ENCODE results near the gene GBF1. TPM values are rescaled to one million over a fixed set of nuclear protein-coding genes. Genes with fewer than 3 reads are reported as not detected.
"Not testable (repeated sequence)": the region's sequence is repeated elsewhere in the genome, so short reads cannot be mapped to it uniquely, and the experiment has no call there.

GBF1 gene
- total RNA-seq, 1 donor from 2014 or later = 41.4 TPM

DNA sequence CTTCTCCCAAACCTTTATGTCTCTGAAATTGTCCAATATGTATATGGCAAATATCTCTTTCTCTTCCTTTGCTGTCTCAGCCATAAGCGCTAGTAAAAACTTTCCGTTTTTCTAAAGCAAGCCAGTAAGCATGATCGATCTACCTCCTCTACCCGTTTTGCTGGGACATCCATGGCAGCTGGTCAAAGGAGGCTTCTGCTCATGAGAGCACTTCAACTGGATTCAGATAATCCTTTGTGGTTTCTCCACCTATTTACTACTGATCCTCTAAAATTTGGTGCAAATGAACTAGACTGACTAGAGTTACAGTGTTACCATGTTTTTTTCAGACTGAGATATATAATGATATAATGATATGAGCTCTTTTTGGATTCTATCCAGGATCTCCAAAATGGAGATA lies 42.7 kb downstream of the GBF1 start:
- no peak for ATAC-seq (ENCODE audit: poor library complexity)
- DNase-seq = no peak
- intact Hi-C loops (cut with DNase I) = no loop called here

GRCh38 chr10:102289356-102289755 lies 44.0 kb downstream of the GBF1 start:
- DNase-seq (no peak), ATAC-seq (ENCODE audit: poor library complexity) (no peak)
- intact Hi-C loops (cut with DNase I) = no loop called here

GRCh38 chr10:102289840-102290239 lies 44.5 kb downstream of the GBF1 start:
- no peak for ATAC-seq (ENCODE audit: poor library complexity)
- no peak for DNase-seq
- intact Hi-C loops (cut with DNase I) = no loop called here

GRCh38 chr10:102291221-102291905 lies 46.0 kb downstream of the GBF1 start:
- intact Hi-C loops (cut with DNase I) = no loop called here
- ATAC-seq (ENCODE audit: poor library complexity) = peak; percentile 93
- DNase-seq = no peak

DNA sequence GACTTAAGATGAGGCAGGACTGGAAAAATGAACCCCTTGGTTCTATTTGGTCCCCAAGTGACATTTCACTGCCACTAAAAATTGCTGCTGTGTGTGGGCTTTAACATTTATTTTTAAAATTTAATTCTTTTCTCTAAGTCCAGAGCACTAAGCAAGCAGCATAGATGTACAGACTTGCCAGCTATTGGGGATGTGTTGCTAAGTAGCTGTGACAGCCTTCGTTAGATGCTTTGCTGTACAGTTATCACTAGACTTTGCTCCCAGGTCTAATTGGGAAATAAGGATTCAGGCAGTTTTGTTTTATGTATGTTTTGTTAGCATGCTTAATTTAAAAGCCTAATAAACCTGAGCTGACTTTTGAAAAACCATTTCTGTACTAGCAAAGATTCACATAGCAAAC lies 51.8 kb downstream of the GBF1 start:
- ATAC-seq (ENCODE audit: poor library complexity) (no peak), DNase-seq (no peak)
- intact Hi-C loops (cut with DNase I) = no loop called here

- ATAC-seq (ENCODE audit: poor library complexity) (no peak), DNase-seq (no peak)
- intact Hi-C loops (cut with DNase I) = no loop called here
Measured at GRCh38 chr10:102298899-102299298, 53.6 kb downstream of the GBF1 start.

DNA sequence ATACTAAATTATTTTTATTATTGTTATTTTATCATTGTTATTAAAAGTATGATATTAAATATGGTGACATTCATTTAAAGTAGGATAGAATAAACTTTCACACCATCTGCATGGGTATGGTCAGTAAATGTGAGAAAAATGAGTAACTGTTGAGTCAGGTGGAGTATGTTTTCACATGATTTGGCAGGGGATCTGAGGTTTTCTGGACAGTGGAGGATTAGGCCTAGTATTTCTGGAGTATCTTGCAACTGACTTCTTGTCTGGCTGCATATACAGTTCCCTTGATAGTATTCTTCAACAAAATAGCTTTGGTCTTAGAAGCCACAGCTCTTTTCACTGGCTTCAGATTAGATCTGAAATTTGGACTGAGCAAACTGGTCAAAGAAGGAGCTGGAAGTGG lies 54.5 kb downstream of the GBF1 start:
- peak; percentile 37 for ATAC-seq (ENCODE audit: poor library complexity)
- DNase-seq = no peak
- intact Hi-C loops (cut with DNase I) = no loop called here

DNA sequence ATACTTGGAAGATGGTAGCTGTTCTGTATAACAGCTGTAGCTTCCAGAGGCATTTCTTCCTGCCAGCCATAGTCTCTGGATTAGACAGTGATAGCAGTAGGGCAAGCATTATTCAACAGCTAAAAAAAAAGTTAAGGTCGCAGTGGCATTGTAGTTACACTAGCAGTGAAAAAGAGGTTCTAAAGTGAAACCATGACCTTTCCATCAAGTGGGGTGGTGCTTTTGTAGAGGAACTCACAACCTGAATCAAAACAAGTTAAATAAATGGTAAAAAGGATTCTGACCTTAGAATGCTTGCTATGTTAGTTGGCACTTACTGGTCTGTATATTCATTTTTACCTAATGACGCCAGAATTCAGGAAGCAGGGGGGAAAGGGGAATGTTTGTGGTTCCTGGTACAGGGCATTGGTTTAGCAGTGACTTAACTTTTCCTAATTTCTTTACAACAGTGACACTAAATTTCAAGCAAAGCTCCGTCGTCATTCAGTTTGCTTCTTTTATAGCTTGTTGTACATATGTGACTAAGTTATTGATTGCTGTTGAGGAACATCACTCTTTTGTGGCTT lies 55.0 kb downstream of the GBF1 start:
- ATAC-seq (ENCODE audit: poor library complexity) (peak; percentile 78), DNase-seq (no peak)
- intact Hi-C loops (cut with DNase I) = no loop called here

DNA sequence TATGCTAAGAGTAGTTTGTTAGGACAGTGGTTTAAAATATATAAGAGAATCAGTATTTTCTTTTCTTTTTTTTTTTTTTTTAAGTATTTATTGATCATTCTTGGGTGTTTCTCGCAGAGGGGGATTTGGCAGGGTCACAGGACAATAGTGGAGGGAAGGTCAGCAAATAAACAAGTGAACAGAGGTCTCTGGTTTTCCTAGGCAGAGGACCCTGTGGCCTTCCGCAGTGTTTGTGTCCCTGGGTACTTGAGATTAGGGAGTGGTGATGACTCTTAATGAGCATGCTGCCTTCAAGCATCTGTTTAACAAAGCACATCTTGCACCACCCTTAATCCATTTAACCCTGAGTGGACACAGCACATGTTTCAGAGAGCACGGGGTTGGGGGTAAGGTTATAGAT lies 55.6 kb downstream of the GBF1 start:
- intact Hi-C loops (cut with DNase I); DNase-seq: not testable (repeated sequence)
- peak; percentile 32 for ATAC-seq (ENCODE audit: poor library complexity)

DNA sequence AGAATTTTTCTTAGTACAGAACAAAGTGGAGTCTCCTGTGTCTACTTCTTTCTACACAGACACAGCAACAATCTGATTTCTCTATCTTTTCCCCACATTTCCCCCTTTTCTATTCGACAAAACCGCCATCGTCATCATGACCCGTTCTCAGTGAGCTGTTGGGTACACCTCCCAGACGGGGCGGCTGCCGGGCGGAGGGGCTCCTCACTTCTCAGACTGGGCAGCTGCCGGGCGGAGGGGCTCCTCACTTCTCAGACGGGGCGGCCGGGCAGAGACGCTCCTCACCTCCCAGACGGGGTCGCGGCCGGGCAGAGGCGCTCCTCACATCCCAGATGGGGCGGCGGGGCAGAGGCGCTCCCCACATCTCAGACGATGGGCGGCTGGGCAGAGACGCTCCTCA lies 56.0 kb downstream of the GBF1 start:
- ATAC-seq (ENCODE audit: poor library complexity); intact Hi-C loops (cut with DNase I); DNase-seq: not testable (repeated sequence)

GRCh38 chr10:102302611-102303010 lies 57.3 kb downstream of the GBF1 start:
- no peak for ATAC-seq (ENCODE audit: poor library complexity)

GRCh38 chr10:102306006-102306405 lies 60.7 kb downstream of the GBF1 start:
- DNase-seq = no peak
- intact Hi-C loops (cut with DNase I) = no loop called here
- no peak for ATAC-seq (ENCODE audit: poor library complexity)

More at GRCh38 chr10:102302611-102303010, 57.3 kb downstream of the GBF1 start:
- no peak for DNase-seq
- intact Hi-C loops (cut with DNase I) = no loop called here

DNA sequence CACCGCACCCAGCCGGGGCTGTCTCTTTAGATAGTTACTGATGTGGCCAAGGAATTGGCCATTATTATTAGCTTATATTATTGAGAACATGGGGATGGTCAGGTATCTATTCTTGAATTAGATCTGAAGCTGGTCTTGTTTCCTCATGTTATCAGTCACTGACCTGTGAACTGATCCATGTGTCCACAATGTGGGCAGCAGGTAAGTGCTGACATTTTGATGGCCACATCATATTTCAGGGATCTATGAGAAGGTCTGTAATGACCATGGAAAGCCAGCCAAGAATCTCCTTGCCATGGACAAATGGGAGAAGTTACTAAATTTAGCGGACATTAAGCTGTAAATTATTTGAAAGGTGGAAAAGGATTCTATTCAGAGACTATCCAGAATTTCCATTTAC lies 61.4 kb downstream of the GBF1 start:
- intact Hi-C loops (cut with DNase I) = no loop called here
- ATAC-seq (ENCODE audit: poor library complexity) (no peak), DNase-seq (no peak)

- DNase-seq; ATAC-seq (ENCODE audit: poor library complexity); intact Hi-C loops (cut with DNase I): not testable (repeated sequence)
Measured at GRCh38 chr10:102308318-102308717, 63.0 kb downstream of the GBF1 start.

- no peak for ATAC-seq (ENCODE audit: poor library complexity)
- no peak for DNase-seq
- intact Hi-C loops (cut with DNase I) = no loop called here
Measured at GRCh38 chr10:102309236-102309635, 63.9 kb downstream of the GBF1 start.

GRCh38 chr10:102309916-102310315 lies 64.6 kb downstream of the GBF1 start:
- intact Hi-C loops (cut with DNase I) = no loop called here
- DNase-seq = no peak
- ATAC-seq (ENCODE audit: poor library complexity) = no peak

- ATAC-seq (ENCODE audit: poor library complexity) = peak; percentile 25
- intact Hi-C loops (cut with DNase I) = no loop called here
- no peak for DNase-seq
Measured at GRCh38 chr10:102310361-102311024, 65.2 kb downstream of the GBF1 start.

DNA sequence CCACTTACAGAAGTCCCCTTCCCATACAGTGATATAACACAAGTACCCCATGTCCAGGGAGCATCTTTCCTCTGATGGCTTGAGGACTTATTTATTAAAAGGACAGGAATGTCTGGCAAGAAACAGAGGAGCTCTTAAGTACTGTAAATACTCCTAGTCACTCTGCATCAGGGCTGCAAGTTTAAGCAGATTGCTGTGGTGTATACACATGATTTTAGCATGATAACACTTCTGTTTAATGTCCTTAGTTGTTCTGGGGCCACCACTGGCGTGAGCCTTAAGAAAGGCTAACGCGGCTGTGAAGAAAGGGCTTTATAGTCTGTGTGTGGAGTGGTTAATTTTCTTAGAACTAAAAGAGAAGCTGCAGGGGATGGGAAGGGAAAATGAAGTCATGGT lies 65.7 kb downstream of the GBF1 start:
- ATAC-seq (ENCODE audit: poor library complexity) (no peak), DNase-seq (no peak)
- intact Hi-C loops (cut with DNase I) = no loop called here

- intact Hi-C loops (cut with DNase I) = no loop called here
- DNase-seq (no peak), ATAC-seq (ENCODE audit: poor library complexity) (no peak)
Measured at GRCh38 chr10:102312683-102313082, 67.4 kb downstream of the GBF1 start.

DNA sequence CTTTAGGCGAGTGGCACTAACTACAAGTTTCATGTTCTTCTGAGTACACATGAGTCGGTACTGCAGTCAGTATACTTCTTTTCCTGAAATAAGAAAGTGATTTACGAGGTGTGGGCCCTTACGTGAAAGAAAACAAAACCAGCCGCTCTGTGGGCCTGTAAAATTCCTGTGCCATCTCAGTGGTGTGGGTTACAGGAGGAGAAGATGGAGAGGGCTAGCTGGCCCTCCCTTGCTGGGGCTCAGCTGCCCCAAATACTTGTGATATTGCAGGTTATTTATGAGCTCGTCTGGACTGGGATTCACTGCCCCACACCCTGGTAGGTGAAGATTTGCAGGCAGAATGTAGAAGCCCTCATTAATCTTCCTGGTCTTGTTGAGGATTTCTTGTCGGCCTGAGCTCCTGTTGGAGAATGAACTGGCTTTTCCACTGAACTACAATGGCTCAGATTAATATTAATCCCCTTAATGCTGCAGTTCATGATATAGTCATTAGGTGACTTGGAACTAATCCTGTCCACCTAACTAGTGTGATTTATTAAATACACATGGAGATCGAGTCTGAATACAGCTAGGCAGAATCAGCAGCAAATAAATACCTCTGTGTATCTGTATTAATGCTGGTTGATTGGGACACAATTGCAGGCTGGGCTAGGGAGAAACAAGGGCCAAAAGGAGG lies 68.0 kb downstream of the GBF1 start:
- ATAC-seq (ENCODE audit: poor library complexity) = no peak
- no peak for DNase-seq
- intact Hi-C loops (cut with DNase I) = no loop called here

Measured in Right ventricle myocardium superior (tissue), 1 donor.